HK-2 (cell line): ENCODE measurements around the gene STUB1.
"Not testable (repeated sequence)": the region's sequence is repeated elsewhere in the genome, so short reads cannot be mapped to it uniquely, and the experiment has no call there.

ENCODE experiments used
- DNase-seq: peaks from one replicate; pipeline ENCODE4 v3.0.0-alpha.2; 2018; ENCODE audit not compliant: unreplicated experiment

The STUB1 gene

GRCh38 chr16:678858-679813, 1.1 kb upstream of the STUB1 start:
- DNase-seq, result peak; percentile 55

DNA sequence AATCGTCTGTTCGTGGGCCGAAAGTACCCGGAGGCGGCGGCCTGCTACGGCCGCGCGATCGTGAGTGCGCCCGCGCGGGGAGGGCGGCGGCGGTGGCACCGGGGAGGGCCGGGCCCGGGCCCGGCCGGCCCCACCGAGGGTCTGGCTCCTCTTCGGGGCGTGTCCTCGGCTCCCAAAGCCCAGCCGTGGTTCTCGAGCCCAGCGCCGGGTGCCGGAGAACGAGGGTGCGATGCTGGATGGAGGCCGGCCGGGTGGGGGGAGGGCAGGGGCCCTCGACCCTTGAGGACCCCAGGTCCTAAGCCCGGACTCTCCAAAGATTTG, 375 bp downstream of the STUB1 start:
- no peak for DNase-seq

DNA sequence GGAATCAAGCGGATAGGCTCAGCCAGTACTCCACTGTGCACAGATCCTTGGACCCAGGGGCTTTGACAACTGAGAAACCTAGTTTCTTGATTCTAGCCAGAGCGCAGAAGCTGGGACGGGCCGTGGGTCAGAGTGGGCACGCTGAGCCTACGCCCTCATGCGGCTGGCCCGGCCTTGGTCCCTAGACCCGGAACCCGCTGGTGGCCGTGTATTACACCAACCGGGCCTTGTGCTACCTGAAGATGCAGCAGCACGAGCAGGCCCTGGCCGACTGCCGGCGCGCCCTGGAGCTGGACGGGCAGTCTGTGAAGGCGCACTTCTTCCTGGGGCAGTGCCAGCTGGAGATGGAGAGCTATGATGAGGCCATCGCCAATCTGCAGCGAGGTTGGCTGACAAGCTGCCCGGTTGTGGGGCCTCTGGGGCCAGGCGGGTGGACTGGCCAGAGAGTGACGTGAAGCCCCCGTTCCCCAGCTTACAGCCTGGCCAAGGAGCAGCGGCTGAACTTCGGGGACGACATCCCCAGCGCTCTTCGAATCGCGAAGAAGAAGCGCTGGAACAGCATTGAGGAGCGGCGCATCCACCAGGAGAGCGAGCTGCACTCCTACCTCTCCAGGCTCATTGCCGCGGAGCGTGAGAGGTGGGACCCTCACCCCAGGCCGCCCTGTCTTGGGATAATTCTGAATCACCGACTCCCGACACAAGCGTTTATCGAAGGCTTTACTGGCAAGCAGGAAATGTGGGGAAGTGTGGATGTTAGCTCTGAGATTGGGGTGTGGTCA, 946 bp downstream of the STUB1 start:
- peak; percentile 45 for DNase-seq

GRCh38 chr16:681746-682427, 1.7 kb downstream of the STUB1 start:
- DNase-seq, result no peak

DNA sequence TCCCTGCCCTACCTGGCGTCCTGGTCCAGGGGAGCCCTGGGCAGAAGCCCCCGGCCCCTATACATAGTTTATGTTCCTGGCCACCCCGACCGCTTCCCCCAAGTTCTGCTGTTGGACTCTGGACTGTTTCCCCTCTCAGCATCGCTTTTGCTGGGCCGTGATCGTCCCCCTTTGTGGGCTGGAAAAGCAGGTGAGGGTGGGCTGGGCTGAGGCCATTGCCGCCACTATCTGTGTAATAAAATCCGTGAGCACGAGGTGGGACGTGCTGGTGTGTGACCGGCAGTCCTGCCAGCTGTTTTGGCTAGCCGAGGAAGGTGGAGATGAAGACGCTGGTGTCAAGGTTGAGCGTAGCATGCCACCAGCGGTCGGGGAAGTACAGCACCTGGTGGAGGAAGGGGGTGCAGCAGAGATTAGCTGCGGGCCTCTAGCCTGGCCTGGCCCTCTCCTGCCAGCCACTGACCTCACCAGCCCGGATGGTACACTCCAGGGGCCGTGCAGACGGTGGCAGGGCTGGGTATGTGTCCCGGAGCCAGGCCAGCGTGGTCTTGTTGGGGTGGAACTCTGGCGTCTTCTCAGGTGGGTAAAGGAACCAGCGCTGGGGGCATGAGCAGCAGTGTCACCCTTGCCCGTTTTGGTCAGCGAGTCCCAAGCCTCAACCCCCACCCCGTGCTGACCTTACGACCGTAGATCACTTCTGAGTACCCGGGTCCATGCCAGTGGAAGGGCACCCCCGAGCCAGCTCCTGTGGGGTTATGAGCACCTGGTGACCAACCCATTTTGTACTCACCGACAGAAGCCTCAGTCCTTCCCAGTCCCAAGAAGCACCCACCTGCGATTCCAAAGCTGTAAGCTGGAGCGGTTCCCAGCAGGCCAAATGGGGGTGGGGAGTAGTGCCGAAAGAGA, 2.5 kb downstream of the STUB1 start:
- DNase-seq, result no peak

- DNase-seq, result no peak
These were observed 3.3 kb downstream of the STUB1 start for GRCh38 chr16:683396-684070.

- DNase-seq, result peak; percentile 89
These were observed 4.0 kb downstream of the STUB1 start, which contains the start of gene JMJD8 for GRCh38 chr16:684071-684794. TSS of gene JMJD8 (minus strand) at chr16:684334. CDS start at chr16:684319, 15 bp downstream.

GRCh38 chr16:684961-685696, 4.9 kb downstream of the STUB1 start:
- DNase-seq, result no peak

- no peak for DNase-seq
These were observed 5.8 kb downstream of the STUB1 start for GRCh38 chr16:685967-686366.

DNA sequence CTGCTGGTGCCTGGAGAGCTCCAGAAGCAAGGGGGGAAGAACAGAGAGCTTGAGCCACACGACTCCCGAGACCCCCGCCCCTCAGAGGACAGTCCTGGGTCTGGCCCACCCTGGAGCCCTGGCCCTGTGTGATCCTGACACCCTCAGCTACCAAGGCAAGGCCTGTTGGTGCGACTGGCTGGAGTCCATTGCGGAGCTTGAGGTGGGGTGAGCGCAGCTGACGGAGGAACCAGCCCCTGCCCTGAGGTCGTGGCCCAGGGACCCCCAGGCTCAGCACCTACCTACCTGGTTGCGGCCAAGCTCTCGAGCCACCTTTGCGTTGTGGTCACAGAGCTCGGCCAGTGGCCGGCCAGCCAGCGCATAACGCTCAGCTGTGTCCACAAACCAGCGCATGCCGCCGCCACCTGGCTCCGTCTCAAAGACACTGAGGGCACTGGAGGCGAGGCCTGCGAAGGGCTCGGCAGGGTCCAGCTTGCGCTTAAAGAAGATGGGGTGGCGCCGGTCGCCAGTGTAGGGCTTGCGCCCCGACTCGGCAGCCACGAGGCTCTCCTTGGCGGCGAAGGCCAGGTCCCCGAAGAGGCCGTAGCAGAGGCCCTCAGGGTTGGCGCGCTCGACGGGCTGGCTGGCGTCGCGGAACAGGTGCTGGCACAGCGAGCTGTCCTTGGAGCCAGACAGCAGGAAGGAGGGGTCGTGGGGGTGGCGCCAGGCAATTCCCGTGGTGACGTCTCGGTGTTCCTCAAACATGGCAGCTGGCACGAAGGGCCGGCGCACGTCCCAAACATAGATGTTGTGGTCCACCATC, 6.5 kb downstream of the STUB1 start:
- no peak for DNase-seq

- DNase-seq, result no peak
These were observed 7.3 kb downstream of the STUB1 start for GRCh38 chr16:687499-687898.

GRCh38 chr16:689175-689897, 9.1 kb downstream of the STUB1 start:
- no peak for DNase-seq

DNA sequence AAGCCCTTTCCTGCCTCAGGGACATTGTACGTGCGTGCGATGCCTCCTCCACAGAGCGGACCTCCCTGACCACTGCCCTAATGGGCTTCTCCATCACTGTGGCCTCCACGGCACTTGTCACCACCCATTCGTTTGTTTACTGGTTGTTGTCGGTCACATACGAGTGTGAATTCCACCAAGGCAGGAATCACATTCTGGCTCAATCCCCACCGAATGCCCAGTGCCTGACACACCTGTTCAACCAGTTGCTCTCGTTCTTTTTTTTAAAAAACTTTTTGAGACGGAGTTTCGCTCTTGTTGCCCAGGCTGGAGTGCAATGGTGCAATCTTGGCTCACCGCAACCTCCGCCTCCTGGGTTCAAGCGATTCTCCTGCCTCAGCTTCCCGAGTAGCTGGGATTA, 11.0 kb downstream of the STUB1 start:
- not testable (repeated sequence) for DNase-seq

DNA sequence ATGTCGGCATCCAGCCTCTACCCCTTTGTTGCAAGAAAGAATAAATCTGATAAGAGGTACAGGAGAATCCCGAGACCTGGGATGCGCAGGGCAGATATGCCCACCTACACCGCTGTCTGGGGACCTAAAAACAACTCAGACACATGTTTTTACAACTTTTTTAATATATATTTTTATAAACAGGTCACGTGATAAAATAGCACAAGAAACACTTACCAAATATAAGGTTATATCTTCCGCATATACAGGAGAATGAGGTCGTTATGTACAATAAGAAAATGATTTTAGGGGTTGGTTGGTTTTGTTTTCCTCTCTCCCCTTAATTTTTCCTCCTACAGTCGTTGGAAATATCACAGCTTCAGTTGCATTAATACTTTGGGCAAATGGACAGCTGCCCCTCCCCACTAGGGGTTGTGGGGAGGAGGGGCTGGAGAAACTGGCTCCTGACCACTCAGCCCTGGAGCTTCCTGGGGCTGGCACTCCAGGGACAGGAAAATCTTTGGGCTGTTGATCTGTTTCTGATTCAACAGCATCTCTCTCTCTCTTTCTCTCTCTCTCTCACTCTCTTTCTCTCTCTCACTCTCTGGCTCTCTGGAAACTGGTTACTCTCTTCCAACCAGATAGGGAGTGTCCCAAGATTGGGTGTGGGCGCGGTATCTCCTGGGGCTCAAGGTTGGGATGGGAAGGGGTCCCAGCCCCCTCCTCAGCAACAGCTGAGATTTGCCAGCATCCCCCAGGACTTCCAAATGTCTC, 12.3 kb downstream of the STUB1 start:
- DNase-seq, result no peak

DNA sequence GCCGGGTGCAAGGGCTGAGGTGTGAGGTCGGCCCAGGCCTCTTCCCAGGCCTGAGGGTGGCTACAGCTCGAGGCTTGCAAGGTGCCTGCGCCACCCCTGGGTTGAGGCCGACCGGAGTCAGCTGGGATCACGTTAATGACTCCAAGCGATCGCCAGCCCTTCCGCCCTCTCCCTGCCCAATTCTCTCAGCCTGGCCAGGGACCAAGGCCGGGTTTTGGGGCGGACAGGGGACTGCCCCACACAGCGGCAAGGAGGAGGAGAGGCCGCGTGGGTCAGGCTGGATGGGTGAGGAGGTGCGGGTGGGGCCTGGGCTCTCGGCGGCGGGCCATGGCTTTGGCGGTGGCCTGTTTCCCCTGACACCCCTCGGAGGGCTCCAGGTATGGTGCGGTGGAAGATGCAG, 13.2 kb downstream of the STUB1 start:
- no peak for DNase-seq

DNA sequence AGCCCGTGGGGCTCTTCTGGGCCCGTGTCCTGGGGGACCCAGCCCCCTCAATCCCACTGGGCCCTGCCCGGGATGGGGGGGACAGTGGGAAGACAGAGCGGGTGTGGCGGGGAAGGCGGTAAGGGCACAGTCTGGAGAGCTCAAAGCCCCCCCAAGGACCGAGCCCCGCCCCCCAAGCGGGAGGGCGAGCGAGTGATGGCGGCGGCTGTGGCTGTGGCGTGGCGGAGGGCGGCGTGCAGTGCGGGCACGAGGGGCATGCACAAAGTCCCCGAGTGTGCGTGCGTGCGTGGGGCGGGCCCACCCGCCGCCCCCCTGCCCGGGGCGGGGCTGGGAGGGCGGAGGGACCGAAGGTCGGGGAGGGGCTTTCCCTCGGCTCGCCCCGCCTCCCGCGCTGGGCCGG, 13.6 kb downstream of the STUB1 start:
- no peak for DNase-seq
